Trophoblast cell (in vitro differentiated cells and primary cell): Measurements from ENCODE around the gene SLCO2B1.

Experiments used
- DNase-seq, 2 donors: peaks; one replicate each; pipeline ENCODE4 v3.0.0-alpha.2; 2016
- H2AFZ ChIP-seq: 2 replicates; pipeline ENCODE4 v1.6.1; 2013; ENCODE audit warnings: low read length, moderate library complexity, mild to moderate bottlenecking; ENCODE audit not compliant: insufficient read depth, poor library complexity
- H2AK5ac ChIP-seq: 2 replicates; pipeline ENCODE4 v1.6.1; 2013; ENCODE audit warnings: mild to moderate bottlenecking, low read length
- H2BK120ac ChIP-seq: 2 replicates; pipeline ENCODE4 v1.6.1; 2013; ENCODE audit warnings: low read length, mild to moderate bottlenecking, moderate library complexity; ENCODE audit not compliant: insufficient read depth, poor library complexity
- H2BK12ac ChIP-seq: 2 replicates; pipeline ENCODE4 v1.6.1; 2013; ENCODE audit warnings: mild to moderate bottlenecking, low read length, moderate library complexity
- H2BK5ac ChIP-seq: 2 replicates; pipeline ENCODE4 v1.6.1; 2013; ENCODE audit warnings: low read length, low read depth, moderate library complexity, mild to moderate bottlenecking; ENCODE audit not compliant: poor library complexity
- H3K14ac ChIP-seq: 2 replicates; pipeline ENCODE4 v1.6.1; 2013; ENCODE audit warnings: mild to moderate bottlenecking, low read length
- H3K18ac ChIP-seq: 2 replicates; pipeline ENCODE4 v1.6.1; 2013; ENCODE audit warnings: mild to moderate bottlenecking, low read length
- H3K23ac ChIP-seq: 2 replicates; pipeline ENCODE4 v1.6.1; 2013; ENCODE audit warnings: low read length
- H3K27ac ChIP-seq: 2 replicates; pipeline ENCODE4 v1.5.1; 2013; ENCODE audit warnings: low read depth, mild to moderate bottlenecking, inconsistent platforms, low read length, moderate library complexity
- H3K27me3 ChIP-seq: 2 replicates; pipeline ENCODE4 v1.6.1; 2013; ENCODE audit warnings: inconsistent platforms, mild to moderate bottlenecking, low read length, moderate library complexity; ENCODE audit not compliant: insufficient read depth
- H3K36me3 ChIP-seq, 2 experiments: 1 replicate in 1 of 2; 2 replicates in 1 of 2; pipeline ENCODE4 v1.6.1; 2013; ENCODE audit warnings: low read length in 2 of 2, mild to moderate bottlenecking in 2 of 2, moderate library complexity in 1 of 2; ENCODE audit not compliant: insufficient read depth in 2 of 2, control insufficient read depth in 1 of 2
- H3K4ac ChIP-seq: 2 replicates; pipeline ENCODE4 v1.6.1; 2013; ENCODE audit warnings: low read depth, mild to moderate bottlenecking, low read length, moderate library complexity
- H3K4me1 ChIP-seq, 2 experiments: 1 replicate in 1 of 2; 2 replicates in 1 of 2; pipeline ENCODE4 v1.6.1; 2013; ENCODE audit warnings: low read length in 2 of 2, mild to moderate bottlenecking in 2 of 2, moderate library complexity in 1 of 2; ENCODE audit not compliant: insufficient read depth in 2 of 2, control insufficient read depth in 1 of 2
- H3K4me2 ChIP-seq: 2 replicates; pipeline ENCODE4 v1.6.1; 2013; ENCODE audit warnings: inconsistent platforms, mild to moderate bottlenecking, low read length, moderate library complexity
- H3K4me3 ChIP-seq: 2 replicates; pipeline ENCODE4 v1.5.1; 2013; ENCODE audit warnings: mild to moderate bottlenecking, low read depth, low read length, inconsistent platforms
- H3K79me1 ChIP-seq: one replicate; pipeline ENCODE4 v1.6.1; 2013; ENCODE audit warnings: low read length
- H3K79me2 ChIP-seq: 2 replicates; pipeline ENCODE4 v1.6.1; 2013; ENCODE audit warnings: low read length, mild to moderate bottlenecking; ENCODE audit not compliant: control insufficient read depth, insufficient read depth, poor library complexity
- H3K9ac ChIP-seq: 2 replicates; pipeline ENCODE4 v1.6.1; 2013; ENCODE audit warnings: mild to moderate bottlenecking, low read length
- H3K9me3 ChIP-seq: 2 replicates; pipeline ENCODE4 v1.6.1; 2013; ENCODE audit warnings: low read depth, mild to moderate bottlenecking, control low read depth, inconsistent platforms, low read length; ENCODE audit not compliant: insufficient read depth
- H4K12ac ChIP-seq: 2 replicates; pipeline ENCODE4 v1.6.1; 2013; ENCODE audit warnings: low read depth, mild to moderate bottlenecking, low read length, moderate library complexity
- H4K8ac ChIP-seq: 2 replicates; pipeline ENCODE4 v1.6.1; 2013; ENCODE audit warnings: low read depth, mild to moderate bottlenecking, low read length, moderate library complexity
- H4K91ac ChIP-seq: one replicate; pipeline ENCODE4 v1.6.1; 2013; ENCODE audit warnings: low read depth, mild to moderate bottlenecking, low read length, moderate library complexity
- WGBS: extraction: QIAGEN DNeasy Blood & Tissue Kit; methylation state at CpG from one replicate; pipeline ENCODE4 v1.1.7; 2013; ENCODE audit warnings: missing lambda C conversion rate; ENCODE audit not compliant: insufficient read length, insufficient coverage; ENCODE audit errors: extremely low coverage; 5-methylcytosine and 5-hydroxymethylcytosine counted together

SLCO2B1 gene

GRCh38 chr11:75236062-75236461 lies 85.2 kb downstream of the SLCO2B1 start:
- Histone ChIP-seq H3K4ac (no peak overlapping the region), H3K14ac (no peak overlapping the region), H2AK5ac (no peak overlapping the region), H3K4me3 (no peak overlapping the region), H3K36me3 (no peaks in the 10 kb centered on the region), H3K4me2 (no peak overlapping the region), H3K27me3 (peaks cover 19% of the 10 kb centered on the region), H2BK5ac (no peak overlapping the region), H3K18ac (no peak overlapping the region), H3K79me1 (no peaks in the 10 kb centered on the region), H2BK12ac (no peak overlapping the region), H2AFZ (no peak overlapping the region), H3K23ac (no peak overlapping the region), H4K12ac (no peak overlapping the region), H3K4me1 (peaks cover 3 to 4% of the 10 kb centered on the region in 2 experiments), H3K27ac (no peak overlapping the region), H4K8ac (no peak overlapping the region), H2BK120ac (no peak overlapping the region), H4K91ac (no peak overlapping the region), H3K79me2 (no peaks in the 10 kb centered on the region), H3K9me3 (peaks cover 3% of the 10 kb centered on the region), H3K9ac (no peak overlapping the region)
- no CpG with 5 or more reads among the region's 8 CpGs for WGBS
- DNase-seq = no peak

- Histone ChIP-seq H2AFZ (no peak overlapping the region), H3K27ac (no peak overlapping the region), H3K36me3 (no peaks in the 10 kb centered on the region), H3K18ac (no peak overlapping the region), H3K9ac (no peak overlapping the region), H4K8ac (no peak overlapping the region), H2BK5ac (no peak overlapping the region), H3K27me3 (peaks cover 26% of the 10 kb centered on the region), H3K9me3 (peaks cover 5% of the 10 kb centered on the region), H3K79me2 (no peaks in the 10 kb centered on the region), H4K12ac (no peak overlapping the region), H3K23ac (no peak overlapping the region), H2BK120ac (no peak overlapping the region), H3K4me1 (peaks cover 5 to 9% of the 10 kb centered on the region in 2 experiments), H4K91ac (no peak overlapping the region), H3K79me1 (no peaks in the 10 kb centered on the region), H3K4me3 (no peak overlapping the region), H3K4ac (no peak overlapping the region), H2BK12ac (no peak overlapping the region), H3K4me2 (no peak overlapping the region), H2AK5ac (no peak overlapping the region), H3K14ac (no peak overlapping the region)
- no peak for DNase-seq
- no CpG with 5 or more reads among the region's 8 CpGs for WGBS
These were observed 86.1 kb downstream of the SLCO2B1 start for GRCh38 chr11:75237050-75237449.

GRCh38 chr11:75238595-75239440 lies 87.9 kb downstream of the SLCO2B1 start:
- WGBS = no CpG with 5 or more reads among the region's 9 CpGs
- Histone ChIP-seq H3K79me1 (no peaks in the 10 kb centered on the region), H3K4me3 (no peak overlapping the region), H3K36me3 (no peaks in the 10 kb centered on the region), H2BK120ac (no peak overlapping the region), H3K79me2 (no peaks in the 10 kb centered on the region), H3K9ac (no peak overlapping the region), H3K27me3 (peaks cover 37% of the 10 kb centered on the region), H4K91ac (no peak overlapping the region), H2BK12ac (no peak overlapping the region), H3K23ac (no peak overlapping the region), H2AFZ (no peak overlapping the region), H4K8ac (no peak overlapping the region), H2AK5ac (no peak overlapping the region), H3K4ac (no peak overlapping the region), H3K18ac (no peak overlapping the region), H3K14ac (no peak overlapping the region), H2BK5ac (no peak overlapping the region), H3K4me1 (peaks cover 5 to 9% of the 10 kb centered on the region in 2 experiments), H3K27ac (no peak overlapping the region), H3K4me2 (no peak overlapping the region), H4K12ac (no peak overlapping the region), H3K9me3 (peaks cover 11% of the 10 kb centered on the region)
- DNase-seq = no peak

GRCh38 chr11:75239531-75240290 lies 88.8 kb downstream of the SLCO2B1 start:
- H3K9me3 ChIP-seq = peaks cover 11% of the 10 kb centered on the region
- no peak overlapping the region for H2BK120ac ChIP-seq
- H3K27me3 ChIP-seq = peaks cover 37% of the 10 kb centered on the region
- H3K36me3 ChIP-seq = no peaks in the 10 kb centered on the region
- no peak overlapping the region for H3K23ac ChIP-seq
- H3K79me1 ChIP-seq = no peaks in the 10 kb centered on the region
- no peak overlapping the region for H3K4me3 ChIP-seq
- no peak overlapping the region for H3K27ac ChIP-seq
- no CpG with 5 or more reads among the region's 10 CpGs for WGBS
- no peak overlapping the region for H2AFZ ChIP-seq
- no peak overlapping the region for H4K12ac ChIP-seq
- DNase-seq = no peak
- no peak overlapping the region for H2BK5ac ChIP-seq
- H3K79me2 ChIP-seq = no peaks in the 10 kb centered on the region
- no peak overlapping the region for H3K4me2 ChIP-seq
- no peak overlapping the region for H3K9ac ChIP-seq
- no peak overlapping the region for H3K4ac ChIP-seq
- H3K14ac ChIP-seq = no peak overlapping the region
- H2AK5ac ChIP-seq = no peak overlapping the region
- H2BK12ac ChIP-seq = no peak overlapping the region
- no peak overlapping the region for H4K91ac ChIP-seq
- no peak overlapping the region for H3K18ac ChIP-seq
- no peak overlapping the region for H4K8ac ChIP-seq
- H3K4me1 ChIP-seq = peaks cover 5 to 9% of the 10 kb centered on the region in 2 experiments
